GM19025 (cell line): ENCODE measurements around the gene POMGNT1.

Source experiments
- ATAC-seq: cut with Tn5 transposase; IDR thresholded peaks from one replicate; pipeline ENCODE4 v1.9.1; 2021; ENCODE audit warnings: mild to moderate bottlenecking, low read depth, moderate library complexity; ENCODE audit not compliant: unreplicated experiment

The POMGNT1 gene

DNA sequence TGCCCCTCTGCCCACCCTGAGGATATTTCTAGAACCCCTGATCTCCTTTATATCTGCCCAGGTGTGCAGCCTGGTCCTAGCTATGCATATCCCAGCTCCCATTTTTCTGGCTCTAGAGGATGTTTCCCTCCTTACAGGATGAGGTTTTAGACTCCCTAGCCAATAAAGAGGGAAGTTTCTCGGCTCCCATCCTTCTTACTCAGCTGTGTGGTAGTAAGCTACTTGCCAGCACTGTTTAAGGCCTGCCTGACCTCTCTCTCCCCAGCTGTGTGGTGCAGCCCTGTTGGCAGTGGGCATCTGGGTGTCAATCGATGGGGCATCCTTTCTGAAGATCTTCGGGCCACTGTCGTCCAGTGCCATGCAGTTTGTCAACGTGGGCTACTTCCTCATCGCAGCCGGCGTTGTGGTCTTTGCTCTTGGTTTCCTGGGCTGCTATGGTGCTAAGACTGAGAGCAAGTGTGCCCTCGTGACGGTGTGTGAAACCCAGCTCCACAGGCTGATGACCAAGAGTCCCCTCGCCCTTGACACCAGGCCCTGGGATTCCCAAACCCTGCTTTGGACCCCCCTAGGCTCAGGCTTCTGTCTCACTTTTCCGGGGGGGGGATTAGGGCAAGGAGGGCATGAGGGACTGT lies 14.2 kb downstream of the POMGNT1 start:
- no peak for ATAC-seq

DNA sequence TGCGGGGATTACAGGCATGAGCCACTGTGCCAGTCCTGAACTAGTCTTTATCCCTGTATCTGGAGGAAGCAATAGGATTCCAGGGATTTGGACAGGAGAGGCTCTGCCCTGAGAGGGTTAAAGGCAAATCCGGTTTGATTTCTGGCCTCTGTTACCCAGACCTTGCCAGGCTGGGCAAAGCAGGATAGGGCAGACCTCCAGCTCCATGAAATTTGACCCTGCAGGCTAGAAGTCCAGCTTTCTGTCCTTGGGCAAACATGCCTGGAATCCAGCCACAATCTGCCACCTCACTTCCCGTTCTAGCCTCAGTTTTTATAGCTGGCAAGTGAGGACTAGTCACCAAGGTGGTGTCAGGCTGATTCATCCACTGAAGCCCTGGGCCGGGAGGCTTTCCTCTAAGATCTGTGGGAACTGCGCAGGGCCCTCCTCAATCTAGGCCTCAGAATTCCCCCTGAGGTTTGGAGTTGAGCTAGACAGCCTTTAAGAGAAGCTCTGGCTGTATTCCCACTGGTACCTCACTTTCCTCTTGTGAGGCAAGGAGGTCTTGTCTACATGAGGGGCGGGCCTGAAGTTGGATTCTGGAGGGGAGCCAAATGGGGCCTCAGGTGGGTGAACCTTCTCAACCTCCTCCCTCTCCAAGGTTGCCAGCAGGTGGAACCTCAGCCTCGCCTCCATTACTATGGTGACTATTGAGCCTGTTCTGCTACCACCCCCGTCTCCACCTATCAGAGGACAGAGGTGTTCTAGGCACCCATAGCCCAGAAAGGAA lies 15.0 kb downstream of the POMGNT1 start:
- ATAC-seq: no peak

DNA sequence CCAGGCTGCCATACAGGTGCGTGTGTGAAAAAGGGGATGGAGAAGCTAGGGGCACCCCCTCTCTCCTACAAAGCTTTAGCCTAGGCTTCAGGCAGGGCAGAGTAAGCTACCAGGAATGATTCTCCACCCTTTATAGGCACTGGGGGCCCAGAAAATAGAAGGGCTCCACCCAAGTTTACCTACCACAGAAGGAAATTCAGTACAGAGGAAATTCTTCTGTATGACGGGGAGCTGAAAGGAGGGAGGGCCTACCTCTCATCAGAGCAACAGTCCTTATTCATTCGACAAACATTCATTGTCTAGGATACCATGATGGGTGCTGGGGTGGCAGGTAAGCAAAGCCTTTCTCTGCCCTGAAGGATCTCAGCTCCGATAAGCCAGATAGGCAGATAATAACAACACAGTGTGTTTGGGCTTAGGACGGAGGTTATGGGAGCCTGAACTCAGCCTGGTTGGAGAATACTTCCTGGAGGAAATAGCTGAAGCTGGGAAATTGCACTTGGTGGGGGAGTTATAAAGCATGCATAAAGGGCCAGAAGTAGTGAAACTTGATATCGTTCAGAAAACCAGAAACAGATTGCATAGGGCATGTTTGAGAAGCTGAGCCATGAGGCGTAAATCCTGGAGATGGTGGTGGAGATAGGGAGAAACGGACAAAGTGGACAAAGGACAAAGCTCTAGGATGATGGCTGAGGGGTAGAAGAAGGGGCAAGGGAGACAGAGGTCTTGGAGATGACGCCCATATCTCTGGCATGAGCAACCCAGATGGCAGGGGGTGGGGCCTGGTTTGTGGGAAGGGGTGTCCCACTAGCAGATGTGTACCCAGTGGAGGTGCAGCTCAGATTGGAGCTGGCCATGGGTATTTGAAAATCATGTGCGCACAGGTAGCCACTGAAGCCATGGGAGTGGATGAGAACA lies 16.6 kb downstream of the POMGNT1 start:
- ATAC-seq: no peak

DNA sequence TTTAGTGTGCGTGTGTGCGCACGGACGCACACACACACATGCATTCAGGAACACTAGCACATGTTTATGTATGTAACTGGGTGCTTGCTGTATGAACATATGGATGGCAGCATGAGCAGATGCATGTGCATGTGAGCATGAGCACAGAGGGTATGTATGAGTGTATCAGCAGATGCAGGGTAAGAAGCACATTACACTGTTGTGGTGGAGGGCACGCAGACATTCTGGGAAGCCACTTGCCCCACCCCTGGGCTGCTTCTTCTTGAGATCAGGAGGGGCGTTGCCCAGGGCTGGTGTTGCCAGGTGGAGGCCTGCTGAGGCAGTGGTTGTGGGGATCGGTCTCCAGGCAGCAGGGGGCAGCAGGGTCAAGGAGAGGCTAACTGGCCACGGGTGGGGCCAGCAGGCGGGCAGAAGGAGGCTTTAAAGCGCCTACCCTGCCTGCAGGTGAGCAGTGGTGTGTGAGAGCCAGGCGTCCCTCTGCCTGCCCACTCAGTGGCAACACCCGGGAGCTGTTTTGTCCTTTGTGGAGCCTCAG lies 18.1 kb downstream of the POMGNT1 start:
- no peak for ATAC-seq

DNA sequence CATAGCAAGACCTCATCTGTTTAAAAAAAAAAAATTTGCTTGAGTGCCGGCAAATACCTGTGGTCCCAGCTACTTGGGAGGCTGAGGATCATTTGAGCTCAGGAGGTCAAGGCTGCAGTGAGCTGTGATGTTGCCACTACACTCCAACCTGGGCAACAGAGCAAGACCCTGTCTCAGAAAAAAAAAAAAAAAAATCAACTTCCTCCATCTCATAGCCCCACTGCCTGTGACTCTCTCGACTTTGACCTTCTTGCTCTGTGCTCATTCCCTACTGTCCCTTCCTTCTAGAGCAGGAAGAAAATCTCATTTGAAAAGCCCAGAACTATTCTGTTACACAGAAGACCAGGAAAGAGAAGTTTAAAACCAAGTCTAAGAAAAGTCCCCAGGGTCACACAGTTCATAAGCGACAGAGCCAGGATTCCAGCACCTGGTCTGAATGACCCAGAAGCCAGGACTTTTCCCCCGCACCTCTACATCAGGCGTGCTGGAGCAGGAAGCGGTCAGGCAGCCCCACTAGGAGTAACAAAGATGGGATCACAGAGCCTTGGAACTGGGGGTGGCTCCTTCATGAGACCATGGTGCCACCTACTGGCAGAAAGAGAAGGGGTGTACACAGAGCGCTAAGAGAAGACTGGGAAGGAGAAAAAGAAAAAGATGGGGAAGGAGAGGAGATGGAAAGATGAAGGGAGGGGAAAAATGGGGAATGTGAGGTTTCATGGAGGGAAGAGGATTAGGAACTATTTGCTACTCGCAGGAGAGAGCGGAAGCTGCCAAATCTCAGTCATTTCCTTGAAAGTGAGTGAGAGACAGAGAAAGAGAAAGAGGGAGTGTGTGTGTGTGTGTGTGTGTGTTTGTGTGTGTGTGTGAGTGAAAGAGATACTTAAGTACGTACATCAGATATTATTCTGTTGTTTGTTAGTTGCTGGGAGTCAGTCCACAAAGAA lies 18.8 kb downstream of the POMGNT1 start:
- ATAC-seq: no peak

DNA sequence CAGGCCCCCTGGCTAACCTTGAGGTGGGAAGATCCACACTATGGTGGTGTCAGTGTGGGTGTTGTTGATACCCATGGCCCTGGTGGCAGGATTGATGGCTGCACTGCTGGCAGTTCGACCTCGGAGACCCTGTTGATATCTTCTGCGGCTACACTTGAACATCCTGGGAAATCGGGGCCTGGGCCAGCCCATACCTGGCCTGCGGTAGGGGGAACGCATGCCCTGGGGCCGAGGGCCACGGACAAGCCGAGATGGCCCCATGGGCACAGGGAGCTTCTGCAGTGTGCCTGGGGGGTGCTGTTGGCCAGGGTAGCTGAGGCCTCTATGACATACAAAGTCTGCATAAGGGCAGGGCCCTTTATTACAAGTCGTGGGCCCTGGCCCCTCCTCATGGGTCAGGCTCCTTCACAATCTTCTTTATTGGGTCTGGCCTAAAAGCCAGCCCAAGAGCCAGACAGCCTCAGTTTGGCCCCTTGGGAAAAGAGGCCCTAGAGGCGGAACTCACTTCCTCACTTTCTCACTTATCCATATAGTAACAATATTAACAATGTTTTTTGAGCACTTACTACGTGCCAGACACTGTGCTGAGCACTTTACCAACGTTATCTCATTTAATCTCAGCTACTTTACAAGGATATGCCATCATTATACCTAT lies 21.9 kb downstream of the POMGNT1 start, which contains the start of gene P3R3URF:
TSS of gene P3R3URF (minus strand) at position 278 of the 655 bp plus-strand sequence. CDS start at position 261, 17 bp downstream.
- no peak for ATAC-seq

DNA sequence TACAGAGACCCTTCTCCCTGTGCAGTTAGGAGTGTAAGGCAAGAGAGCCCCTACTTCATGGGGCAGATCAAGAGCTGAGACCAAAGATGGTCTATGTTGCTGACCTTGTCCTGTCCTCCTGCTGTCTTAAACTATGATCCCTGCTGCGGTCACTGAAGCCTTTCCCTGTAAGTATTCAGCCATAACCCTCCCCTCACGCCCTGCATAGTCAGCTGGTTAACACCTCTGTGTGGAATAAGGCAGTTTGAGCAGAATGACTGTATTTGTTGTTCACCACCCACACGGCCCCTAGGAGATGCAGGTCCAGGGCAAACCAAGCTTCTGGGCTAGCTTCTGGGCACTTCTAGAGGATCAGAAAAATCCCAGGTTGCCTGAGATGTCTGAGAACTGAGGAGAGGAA lies 23.0 kb downstream of the POMGNT1 start:
- ATAC-seq: no peak

DNA sequence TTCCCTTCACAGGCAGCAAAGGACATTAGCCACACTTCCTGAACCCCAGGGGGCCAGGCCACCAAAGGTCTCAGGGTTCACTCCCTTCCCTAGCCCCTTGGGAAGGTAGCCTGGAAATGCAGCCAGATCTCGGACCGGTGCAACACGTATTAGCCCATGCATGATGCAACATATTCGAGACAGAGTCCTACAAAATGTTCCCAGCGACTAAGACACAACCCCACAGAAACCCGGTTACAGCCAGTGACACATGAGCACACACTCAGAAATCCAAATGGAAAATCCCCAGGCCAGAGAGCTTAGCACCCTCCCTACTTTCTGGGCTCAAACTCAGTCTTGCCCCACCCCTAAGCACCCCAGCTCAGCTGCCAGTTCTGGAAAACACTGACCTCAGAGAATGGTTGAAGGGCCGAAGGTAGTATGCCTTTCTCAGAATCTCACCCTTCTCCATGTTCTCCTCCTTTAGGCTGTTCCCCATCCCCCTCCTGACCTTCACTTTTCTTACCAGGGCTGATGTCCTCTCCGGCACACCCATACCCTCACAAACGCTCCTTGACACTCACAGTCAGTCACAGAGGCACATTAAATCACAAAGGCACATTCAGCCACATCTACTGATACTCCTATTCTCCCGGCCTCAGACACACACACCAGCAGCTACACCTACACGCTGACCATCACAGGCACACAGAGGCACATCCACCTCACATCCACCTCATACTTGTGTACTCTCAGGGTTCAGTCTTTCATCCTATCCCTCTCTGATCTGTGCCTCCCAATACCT lies 23.6 kb downstream of the POMGNT1 start, which contains the start of gene TSPAN1:
TSS of gene TSPAN1 (plus strand) at position 640 of the 784 bp plus-strand sequence. CDS start 6,021 bp downstream, outside the sequence.
- ATAC-seq: no peak

DNA sequence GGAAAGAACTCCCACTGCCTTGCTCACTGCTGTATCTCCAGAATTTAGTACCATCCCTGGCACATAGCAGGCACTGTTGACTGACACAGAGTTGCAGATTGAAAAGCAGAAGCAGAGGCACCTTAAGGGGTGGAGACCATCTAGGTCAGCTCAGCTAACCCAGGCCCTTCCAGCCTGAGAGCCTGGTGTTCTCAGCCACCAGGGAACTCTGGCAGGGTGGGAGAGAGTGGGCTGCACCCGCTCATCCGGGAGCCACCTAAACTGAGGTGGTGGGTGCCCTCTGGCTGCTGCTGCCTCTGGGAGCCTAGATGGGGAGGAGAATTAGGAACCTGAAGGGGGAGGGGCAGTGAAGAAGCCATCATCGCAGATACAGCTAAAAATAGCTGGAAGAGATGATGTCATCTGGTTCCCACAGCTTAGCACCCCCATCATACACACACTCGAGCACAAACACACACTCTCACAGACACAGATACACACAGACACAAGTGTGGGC lies 24.8 kb downstream of the POMGNT1 start:
- no peak for ATAC-seq

DNA sequence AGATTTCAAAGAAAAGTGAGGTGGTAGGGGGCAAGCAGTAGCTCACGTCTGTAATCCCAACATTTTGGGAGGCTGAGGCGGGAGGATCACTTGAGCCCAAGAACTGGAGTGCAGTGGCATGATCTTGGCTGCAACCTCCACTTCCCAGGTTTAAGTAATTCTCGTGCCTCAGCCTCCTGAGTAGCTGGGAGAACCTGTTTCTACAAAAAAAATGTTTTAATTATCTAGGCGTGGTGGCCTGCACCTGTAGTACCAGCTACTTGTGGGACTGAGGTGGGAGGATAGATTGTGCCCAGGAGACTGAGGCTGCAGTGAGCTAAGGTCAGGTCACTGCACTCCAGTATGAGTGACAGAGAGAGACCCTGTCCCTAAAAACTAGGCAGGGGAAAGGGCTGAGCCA lies 25.9 kb downstream of the POMGNT1 start:
- ATAC-seq: no peak

DNA sequence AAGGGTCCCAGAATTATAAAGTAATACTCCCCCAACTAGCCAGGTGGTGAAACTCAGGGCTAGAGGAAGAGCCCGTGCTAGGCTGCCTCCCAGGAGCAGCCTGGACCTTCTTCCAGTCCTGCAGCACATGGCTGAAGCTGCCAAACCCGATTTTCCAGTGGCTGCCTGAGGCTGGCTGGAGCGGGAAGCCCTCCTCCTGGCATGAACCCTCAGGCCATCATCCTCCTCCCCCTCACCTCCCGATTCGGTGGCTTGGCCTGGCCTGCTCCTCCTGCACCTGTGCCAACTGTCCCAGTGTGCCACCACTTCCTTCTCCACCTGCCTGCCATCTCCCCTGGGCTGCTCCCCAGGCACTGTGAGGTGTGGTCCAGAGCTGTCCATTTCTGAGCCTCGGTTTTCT lies 26.4 kb downstream of the POMGNT1 start:
- no peak for ATAC-seq

DNA sequence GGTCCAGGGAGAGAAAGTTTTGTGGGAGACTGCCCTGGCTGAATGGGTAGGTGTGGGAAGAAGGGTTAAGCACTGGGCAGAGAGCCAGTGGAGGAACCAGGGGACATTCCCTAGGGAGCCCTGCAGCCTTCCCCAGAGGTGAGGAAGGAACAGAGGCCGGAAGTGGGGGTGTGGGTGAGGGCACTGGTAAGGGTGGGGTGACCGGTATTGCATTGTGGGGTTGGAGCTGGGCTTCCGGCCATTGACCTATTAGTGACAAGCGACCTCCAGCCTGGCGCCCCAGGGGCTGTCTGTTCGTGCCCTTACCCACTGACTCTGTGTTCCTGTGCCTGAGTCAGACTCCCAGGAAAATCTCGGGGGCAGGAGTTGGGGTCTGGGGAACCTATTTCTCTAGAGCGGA lies 26.9 kb downstream of the POMGNT1 start:
- no peak for ATAC-seq

DNA sequence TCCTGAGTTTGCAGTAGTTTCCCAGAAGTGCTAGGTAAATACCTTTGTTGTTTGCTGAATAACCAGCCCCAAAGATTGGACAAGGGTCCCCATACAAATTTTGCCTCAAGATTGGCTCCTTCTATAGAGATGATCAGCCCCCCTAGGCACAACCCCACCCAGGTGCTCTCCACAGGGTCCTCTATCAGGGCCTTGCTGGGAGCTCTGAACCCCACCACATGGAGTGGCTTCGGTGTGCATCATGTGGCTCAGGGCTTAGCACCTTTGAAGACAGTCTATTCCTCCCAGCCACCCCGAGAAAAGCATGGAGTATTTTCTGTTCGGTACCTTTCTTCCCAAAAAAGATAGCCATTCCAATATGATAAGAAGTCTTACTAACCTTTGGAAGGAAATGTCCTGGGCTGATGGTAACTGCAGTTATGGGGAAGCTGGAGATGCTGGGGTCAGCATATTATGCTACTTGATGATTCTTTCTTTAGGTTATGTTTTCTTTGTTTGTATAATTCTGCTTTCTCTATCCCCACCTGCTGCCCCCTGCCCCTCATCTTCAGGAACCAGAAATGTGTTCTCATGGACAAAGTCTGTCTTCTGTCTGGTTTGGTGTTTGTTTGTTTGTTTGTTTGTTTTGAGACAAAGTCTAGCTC lies 28.3 kb downstream of the POMGNT1 start:
- ATAC-seq: no peak

DNA sequence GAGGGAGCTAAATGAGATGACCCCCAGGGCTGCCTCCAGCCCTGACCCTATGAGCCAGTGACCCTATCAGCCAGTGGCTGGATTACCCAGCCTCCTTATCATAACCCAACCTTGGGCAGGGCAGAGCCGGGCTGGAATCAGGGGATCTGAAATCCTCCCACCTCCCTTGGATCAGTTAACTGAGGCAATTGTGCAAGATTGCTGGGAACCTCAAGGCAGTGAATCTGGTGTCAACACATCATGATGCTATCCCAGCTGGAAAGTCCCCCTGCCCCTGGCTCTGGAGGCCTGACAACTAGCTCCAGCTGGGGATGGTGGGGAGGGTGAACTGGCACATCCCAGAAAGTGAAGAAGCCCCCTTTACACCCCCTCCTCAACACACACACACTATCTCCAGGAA lies 29.8 kb downstream of the POMGNT1 start:
- ATAC-seq: no peak

DNA sequence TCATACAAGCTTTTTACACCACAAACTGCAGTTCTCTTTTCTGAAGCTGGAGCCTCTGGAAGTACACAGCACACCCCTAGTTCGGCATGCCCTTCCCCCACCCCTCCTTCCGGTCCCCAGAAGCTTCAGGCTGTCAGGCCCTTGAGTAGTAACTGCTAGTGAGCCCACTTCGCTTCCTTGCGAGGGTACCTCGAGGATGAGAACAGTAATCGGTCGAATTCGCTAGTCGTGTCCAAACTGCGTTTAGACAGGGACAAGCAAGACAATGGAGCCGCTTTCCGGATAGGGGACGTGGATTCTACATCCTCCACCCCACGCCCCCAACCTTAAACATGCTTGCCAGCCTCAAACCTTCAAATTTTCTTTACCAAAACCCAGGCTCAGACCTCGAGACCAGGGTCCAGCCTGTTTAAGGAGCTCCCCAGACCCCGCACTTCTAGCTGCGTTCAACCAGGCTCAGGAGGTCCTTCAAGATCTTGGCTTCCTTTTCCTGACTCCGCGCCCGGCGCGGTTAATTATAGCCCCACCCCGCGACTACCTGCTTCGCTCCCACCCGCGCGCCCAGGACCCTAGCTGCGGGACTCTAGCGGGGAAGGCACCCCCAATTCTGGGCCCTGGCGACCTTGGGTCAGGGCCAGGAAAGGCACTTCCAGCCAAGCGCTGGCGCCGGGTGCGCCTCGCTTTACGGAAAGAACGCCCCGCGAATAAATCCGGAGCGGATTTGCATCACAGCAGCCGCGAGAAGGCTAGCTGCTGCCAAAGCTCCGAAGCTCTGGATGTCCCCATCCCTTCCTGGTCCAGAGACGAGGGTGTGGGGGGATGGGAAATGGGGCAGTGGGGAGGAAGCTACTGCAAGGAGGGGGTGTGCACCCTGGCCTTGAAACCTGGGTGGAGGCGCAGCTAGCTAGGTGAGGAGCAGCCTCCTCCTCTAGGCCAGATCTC lies 31.4 kb downstream of the POMGNT1 start:
- no peak for ATAC-seq

DNA sequence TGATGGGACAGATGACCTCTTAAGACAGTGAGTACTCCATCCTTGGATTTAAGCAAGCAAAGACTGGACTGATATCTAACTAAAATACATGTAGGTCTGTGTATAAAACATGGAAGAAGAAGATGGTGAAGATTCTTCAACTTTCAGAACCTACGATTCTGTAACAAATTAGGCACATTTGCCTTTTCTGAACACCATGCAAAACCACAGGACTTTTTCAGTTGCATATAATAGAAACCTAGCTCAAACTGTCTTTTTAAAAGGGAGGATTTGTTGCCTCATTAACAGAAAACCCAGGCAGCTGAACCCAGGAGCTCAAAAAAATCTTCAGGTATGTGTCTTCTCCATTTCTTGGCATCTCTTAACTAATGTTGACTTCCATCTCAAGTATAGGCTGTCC lies 38.0 kb downstream of the POMGNT1 start:
- ATAC-seq: no peak

DNA sequence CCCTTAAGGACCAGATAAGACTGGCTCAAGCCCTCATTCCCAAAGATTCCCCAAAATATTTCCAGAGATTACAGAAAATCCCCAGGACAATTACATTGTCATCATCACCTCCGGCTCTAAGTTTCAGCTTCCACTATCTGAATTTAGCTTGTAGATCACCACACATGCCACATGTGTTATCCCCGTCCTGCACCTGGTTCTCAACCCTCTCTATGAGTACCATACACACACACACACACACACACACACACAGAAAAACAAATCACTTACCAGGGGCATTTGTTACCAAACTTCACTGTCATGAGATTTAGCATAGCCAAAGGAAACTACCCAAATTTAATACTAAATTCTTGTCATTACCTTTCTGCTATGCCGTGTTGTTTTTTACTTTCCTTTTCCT lies 38.7 kb downstream of the POMGNT1 start:
- ATAC-seq: no peak
